COR-L47 (cell line): ENCODE data around the gene PCGF1.

Experiments used
- DNase-seq: peaks from one replicate; lab custom pipeline; 2025; lab: John Stamatoyannopoulos, UW

The PCGF1 gene

DNA sequence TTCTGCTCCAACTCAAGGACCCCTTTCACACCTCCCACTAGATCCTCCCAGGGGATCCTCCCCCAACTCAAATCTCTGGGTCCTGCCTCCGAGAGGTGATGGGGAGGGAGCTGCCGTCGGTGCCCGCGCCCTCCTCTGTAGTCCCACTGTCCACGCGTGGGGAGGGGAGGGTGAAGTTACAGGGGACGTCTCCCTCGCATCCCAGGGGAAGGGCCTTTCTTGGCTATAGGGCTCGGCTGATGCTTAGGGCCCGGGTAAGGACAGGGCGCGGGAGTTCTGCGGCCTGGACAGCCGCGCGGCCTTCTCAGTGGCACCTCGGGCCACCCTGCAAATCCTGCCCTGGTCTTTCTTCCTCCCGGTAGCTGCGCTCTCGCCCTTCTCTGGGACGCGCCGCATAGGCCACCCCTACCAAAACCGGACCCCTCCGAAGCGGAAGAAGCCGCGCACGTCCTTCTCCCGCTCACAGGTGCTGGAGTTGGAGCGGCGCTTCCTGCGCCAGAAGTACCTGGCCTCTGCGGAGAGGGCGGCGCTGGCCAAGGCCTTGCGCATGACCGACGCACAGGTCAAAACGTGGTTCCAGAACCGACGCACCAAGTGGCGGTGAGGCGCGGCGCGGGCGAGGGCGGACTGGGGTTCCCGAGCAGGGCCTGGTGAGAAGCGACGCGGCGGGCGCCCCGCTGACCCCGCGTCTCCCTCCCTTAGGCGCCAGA, 7.9 kb upstream of the PCGF1 start:
- DNase-seq, result no peak

DNA sequence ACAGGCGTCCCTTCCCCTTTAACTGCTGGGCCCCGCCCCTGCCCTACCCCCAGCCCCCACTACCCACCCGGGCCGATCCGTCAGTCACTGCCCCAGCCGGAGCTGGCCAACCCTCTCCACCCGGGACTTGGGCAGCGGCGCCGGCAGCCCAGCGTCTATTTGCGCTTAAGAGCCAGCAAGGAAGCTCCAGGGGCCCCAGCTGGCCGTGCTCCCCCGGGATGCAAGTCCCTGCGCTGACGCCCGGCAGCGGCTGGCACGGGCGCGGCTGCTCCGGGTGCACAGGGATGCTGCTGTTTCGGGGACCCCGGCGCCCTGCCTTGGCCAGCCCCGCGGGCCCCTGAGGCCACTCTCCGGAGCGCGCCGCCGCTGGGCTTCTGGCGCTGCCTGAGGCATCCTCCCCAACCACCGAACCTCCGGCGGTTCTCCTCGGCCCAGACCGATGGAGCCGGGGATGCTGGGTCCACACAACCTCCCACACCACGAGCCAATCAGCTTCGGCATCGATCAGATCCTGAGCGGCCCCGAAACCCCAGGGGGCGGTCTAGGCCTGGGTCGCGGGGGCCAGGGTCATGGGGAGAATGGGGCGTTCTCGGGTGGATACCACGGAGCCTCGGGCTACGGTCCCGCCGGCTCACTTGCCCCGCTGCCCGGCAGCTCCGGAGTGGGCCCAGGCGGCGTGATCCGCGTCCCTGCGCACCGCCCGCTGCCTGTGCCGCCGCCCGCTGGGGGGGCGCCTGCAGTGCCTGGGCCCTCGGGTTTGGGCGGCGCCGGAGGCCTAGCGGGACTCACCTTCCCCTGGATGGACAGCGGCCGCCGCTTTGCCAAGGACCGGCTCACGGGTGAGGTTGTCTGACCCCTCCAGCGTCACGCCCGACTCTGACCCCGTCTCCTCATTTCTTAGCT, 7.1 kb upstream of the PCGF1 start, which contains the start of gene TLX2:
Gene TLX2 (plus strand): TSS at position 83 of the 903 bp plus-strand sequence. CDS start 357 bp downstream, at position 440.
- no peak for DNase-seq

DNA sequence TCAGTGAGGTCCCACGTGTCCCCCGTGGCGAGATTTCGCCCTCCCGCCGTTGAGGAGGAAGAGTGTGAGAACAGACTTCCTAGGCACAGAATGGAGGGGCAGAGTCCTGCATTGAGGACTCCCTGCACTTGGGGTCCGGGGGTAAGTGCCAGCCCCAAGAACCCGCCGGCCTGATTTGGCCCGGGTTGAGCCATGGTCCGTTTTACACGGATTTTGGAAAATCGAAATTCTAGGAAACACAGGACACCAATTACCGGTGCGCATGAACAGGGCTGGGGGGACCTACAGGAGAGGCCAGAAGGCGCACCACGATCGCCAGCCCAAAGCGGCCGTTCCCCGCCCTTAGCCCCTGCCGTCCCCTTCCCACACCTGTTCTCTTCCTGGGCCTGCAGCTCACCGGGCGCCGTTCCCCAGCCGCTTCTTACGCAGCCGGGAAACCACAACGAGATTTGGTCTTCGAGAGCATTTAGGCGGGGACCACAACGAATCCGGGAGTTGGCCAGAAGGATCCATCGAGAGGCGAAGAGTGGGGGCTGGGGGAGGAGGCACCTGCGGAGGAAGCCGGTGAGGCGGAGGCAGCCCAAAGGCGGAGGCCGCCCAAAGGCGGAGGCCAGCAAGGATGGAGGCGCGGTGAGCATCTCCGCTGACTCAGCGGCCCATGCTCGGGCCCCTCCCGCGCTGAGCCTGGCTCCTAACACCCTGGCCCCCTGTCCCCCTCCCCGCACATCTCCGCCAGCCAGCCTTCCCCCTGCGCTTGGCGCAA, 6.3 kb upstream of the PCGF1 start:
- no peak for DNase-seq

DNA sequence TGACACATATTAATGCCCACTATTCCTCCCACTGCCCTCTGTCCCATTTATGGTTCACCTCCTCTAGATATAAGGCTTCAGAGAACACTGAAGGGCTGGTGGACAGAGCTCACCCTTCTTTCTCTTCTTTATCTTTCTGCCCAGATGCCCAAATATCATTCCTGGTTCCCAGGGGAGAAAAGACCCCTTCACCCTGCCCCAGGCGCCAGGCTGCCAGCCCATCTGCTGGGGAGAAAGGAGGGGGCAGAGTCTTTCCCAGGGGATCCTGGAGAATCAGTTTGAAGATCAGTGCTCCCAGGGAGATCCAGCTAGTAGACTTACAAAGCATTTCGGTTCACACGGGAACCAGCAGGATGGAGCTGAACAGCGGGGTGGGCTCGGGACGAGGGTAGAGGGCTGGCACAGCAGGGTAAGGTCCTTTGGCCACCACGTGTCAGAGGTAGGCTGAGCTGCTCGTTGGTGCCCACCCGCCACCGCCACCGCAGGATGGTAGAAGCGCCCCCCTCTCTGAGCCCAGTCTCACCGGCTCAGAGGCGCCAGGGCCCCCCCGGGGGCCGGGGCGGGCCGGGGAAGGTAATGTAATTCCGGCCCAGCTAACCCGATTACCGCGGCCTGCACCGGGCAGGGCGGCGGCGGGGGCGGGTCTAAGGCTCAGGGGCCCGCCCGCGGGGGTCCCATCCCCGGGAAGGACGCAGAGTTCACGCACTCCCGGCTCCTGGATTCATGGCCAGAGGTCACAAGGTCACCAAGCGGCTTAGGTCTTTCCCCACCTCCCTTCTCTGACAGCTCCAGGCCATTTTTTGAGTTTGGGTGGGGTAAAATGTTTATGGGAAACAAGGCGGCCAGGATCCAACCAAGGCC, 5.5 kb upstream of the PCGF1 start:
- no peak for DNase-seq

DNA sequence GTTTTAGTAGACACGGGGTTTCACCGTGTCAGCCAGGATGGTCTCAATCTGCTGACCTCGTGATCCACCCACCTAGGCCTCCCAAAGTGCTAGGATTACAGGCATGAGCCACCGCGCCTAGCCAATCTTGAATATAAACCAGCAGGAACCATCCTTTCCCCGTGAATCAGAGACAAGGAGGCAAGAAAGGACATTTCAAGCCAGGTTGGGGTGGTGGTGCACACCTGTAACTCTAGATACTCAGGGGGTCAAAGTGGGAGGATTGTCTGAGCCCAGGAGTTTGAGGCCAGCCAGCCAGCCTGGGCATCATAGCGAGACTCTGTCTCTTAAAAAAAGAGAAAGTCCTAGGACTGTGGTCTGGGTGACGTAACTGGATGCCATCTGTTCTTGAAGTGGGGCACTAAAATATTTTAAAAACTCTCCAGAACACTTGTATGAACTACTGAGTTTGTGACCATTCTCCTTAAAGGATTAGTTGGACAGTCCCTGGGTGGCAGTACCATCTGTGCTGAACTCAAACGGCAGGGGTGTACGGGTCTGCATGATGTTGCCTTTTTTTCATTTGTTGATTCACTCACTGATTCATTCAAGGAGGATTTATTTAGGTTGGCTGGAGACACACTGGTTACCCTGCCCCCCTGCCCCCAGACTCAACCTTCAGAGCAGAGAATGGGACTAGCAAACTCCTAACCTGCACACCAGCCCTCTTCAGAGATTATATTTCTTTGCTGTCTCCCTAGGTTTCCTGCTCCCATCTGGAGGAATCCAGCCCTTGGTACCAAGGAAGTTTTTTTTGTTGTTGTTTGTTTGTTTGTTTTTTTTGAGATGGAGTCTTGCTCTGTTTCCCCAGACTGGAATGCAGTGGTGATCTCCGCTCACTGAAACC, 3.9 kb upstream of the PCGF1 start:
- no peak for DNase-seq

DNA sequence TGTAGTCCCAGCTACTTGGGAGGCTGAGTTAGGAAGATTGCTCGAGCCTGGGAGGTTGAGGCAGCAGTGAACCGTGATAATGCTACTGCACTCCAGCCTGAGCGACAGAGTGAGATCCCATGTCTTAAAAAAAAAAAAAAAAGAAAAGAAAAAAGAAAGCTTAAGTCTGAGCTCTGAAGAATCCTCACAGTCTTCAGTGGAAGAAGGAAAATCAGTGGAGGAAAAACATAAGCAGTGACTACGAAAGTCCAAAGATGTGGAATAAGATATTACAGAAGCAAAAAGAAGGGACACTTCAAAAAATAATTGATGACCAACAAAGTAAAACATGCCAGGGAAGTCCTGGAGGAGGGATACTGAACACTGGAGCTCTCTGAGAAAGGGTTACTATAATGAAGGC, 2.8 kb upstream of the PCGF1 start:
- DNase-seq, result no peak

DNA sequence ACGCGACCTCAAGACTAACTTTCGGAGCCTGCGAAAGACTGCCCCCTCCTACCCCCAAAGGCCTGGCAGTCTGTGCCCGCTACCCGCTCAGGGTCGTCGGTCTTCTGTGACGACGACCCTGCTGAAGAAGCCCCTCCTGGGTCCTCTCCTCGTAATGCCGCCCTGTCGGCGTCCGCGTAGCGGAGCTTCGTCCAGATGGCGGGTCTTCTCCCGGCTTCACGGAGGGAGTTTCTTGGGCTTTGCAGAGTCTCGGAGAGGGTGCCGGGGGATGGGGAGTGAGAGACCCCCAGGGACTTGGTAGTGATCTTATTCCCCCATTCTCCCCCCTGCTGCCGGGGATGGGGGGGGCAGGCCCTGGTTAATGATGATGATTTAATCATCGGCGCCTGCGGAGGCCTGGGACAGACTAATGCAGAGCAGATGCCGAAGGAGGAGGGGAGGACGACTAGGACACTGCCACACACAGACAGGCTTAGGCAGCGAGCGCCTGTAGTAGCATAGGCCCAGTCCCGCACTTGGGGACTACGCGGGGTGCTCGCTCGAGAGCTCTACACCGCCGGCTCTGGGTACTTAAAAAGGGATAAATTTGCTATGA, 528 bp upstream of the PCGF1 start:
- peak; percentile 33 for DNase-seq

DNA sequence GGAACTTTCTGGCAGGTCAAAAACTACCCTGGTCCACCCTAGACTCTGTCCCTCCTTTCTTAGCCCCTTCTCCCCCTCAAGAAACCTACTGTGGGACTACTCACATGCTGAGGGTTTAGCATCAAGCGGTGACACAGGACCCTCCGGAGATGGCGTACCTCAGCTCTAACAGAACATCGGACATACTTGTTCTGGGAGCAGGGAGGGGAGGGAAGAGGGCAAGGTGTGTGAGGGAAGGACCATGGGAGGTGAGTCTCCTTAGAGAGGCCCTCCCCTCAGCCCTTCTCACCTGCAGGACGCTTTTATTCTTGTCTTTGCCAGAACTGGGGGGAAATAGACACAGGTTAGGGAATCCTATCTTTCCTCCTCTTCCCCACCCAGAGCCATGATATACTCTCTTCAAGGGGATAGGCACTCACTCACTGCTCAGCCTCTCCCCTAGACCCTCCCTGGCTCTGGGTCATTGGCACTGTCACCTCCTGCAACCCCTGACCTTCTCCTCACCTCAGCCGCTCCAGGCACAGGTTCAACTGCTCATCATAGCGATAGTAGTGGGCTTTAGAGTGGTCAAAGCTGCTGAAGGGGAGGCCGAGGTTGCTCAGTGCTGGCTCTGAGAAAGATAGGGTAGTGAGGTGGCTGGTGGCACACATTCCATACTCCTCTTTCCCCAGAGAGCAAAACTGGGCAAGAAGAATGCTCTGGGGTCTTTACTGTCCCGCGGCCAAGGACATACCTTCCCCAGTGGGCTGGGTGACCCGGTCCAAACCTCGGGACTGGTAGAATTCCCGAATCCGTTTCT, 1.8 kb downstream of the PCGF1 start:
- no peak for DNase-seq

DNA sequence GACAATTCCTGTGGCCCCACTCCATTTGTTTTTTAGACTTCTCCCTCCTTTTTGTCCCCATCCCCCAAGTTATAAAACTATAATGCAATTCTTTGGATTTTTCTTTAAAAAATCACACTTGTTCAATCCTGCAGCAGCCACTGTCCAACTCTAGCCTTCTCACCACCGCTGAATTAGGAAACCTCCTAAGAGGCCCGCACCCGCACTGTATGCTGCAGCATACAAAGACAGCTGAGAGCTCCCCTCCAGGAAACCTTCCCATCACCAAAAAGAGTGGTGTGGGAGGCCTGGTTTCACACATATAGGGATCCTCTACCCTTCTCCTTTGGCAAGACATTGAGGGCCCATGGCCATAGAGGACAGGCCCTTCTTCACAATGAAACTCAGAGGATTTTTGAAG, 2.9 kb downstream of the PCGF1 start:
- DNase-seq, result no peak

DNA sequence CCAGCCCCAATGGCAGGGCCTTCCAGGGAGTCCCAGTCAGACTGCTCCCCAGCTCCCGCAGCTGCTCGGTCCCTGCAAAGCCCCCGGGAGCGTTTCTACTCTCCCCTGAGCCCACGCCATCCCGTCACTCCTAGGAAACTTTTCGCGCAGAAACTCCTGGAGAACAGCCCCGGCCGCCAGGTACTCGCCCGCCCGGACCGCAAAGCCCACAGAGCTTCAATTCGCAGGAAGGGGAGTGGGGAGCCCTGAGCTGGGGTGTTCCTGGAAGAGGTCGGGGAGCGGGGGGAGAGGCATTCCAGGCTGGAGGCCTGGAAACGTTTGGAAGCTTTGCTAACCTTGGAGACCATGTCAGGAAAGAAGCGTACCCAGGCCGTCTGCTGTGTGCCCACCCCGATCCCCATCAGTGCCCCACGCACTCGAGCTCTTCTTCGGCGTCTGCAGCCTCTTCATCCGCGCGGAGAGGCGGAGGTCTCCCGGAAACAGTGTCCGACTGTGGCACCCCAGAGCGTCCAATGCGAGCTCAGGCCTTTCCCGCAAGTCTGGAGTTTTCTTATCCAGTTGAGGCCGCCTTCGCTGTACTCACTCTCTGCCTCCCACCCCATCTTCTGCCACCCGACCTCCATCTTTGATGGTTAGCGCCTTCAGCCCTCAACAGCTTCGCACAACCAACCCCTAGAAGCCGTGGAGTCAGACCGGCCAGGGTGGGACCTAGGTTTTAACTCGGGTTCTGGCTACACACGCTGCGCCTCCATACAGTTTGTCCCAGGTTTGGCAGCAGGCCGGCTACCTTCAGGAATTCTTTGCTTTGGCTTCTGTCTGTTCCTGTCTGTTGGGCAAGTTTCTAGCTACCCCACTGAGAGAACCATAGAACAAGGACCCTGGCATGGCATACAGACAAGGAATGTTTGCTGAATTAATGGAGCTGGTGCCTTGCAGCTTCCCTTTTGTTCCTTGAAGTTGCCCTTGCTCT, 3.7 kb downstream of the PCGF1 start:
- DNase-seq, result no peak

DNA sequence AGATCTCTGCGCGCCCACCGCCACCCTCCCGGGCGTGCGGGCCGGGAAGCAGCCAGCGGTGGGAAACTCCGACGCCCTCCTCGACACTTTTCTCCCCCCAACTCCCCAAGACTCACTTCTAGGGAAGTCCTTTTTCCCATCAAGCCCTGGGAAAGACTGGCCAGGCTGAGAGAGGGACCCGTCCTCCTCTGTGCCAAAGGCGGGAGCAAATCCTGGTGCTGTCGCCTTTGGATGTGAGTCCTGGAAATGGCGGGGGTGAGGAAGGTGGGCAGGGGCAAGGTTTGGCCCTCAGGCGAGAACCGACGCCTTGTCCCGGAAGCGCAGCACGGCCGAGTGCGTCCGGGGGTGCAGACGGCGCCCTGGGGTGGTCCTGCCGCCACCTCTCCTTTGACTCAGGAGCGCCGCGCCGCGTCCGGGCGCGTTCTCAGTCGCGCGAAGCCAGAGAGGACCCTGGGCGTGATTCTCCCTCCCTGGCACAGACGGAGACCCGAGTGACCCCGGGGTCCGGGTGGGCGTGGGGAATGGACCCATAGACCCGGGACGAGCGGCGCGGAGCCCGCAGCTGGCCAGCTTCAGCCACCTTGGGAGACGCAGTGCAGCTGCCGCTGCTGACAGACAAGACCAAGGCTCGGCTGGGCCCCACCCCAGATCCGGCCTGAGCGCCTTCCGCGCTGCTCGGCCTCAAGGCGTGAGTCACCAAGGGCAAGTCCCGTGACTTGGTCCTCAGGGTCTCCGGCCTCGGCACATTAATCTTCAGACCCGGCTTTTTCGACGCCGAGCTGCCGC, 4.6 kb downstream of the PCGF1 start:
- DNase-seq, result no peak

DNA sequence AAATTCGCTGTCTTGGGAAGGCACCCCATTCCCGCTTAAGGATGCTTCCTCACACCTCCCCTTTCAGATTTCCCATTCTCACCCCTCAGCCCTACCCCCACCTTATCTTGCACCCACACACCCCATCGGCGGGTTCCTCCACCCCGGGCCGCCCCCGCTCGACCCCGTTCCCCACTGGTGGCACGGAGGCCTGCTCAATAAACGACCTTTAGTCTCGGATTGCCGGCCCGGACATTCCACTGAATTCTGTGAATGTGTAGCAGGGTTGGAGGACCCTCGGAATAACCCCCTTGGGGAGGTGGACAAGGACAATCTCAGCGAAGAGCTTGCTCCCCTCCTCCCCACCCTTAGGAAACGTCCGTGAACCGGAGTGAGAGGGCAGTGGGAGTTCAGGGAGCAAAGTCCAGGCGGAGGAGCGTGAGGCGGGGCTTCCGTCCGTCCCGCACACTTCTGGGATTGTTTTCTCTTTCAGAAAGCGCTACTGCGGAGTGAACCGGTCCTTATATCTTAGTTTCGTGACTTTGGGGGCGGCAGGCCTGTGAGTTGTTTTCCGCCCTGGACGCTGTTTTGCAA, 5.3 kb downstream of the PCGF1 start:
- DNase-seq, result no peak

DNA sequence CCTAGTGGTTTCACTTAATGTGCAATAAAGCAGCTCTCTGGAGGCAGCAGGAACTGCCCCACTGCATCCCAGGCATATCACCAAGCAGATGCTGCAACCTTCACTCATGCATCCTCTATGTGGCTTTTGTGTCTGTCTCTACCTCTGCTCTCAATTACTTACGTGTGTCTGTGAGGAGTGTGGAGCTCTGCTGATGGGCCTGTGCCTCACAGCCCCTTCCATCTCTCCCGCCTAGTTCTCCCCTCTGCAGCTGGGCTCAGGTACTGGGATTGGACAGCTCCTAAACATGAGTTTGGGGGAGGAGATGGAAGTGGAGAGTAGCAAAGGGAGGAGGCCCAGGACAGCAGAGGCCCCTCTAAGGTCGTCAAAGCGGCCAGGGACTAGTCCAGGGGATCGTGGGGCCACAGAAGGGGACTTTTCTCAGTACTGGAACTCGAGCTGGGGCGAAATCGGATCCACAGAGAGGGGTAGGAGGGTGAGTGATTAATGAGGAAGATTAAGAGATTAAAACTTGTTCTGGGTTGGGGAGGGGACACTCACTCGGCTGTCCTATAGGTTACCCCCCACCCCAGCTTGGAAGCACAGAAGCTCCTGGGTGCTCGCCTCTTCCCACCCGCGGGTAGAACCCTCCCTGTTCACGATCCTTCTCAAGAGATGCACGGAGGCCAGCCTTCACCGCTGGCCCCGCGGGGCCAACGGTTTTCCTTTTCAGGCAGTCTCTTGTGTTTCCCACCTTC, 6.0 kb downstream of the PCGF1 start:
- no peak for DNase-seq

DNA sequence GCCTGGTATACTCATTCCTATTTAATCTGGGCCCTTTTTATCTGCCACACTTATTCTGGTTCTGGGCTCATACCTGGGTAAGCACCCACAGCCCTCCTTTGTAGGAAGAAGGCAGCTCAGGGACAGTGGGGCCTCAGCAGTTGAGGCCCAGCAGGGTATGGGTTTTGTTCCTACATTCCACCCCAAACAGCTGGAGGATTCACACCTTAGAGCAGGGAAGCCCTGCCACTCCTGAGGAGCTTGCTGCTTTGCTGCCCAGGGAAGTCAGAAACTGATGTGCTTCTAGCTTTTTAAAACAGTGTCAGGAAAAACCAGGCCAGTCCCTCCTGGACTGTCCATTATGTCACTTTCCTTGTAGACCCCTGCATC, 6.9 kb downstream of the PCGF1 start:
- no peak for DNase-seq

DNA sequence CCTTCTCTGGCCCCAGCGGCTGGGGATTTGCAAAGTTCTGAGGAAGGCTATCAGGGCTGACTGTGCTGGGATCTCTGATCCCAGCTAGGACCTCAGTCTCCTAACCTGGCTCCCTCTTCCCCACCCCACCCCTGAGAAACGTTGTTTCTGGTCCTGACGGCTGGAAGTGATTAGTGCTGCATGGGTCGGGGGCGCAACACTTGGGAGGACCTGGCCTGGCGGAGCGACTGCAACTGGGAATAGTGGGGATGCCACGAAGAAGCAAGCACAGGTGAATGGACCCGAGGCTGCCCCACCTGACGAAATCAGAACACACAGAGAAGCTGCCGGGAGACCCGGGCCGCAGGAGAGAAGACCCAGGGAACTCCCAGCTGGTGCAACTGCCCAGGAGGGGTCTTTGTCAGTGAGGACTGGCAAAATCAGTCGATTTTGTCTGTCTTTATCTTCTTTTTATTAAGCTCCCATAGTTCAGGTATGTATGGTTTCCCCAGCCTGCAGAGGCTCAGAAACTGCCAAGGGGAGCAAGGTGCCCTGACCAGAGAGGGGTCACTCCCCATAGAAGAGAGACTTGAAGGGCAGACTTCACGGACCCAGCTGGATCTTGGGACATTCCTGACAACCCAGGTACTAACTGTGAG, 7.4 kb downstream of the PCGF1 start:
- DNase-seq, result no peak
